Ovary (tissue), 3 donors: Measurements from ENCODE around the gene WWOX.

ENCODE experiments used
- EP300 ChIP-seq: sonication (generic); formaldehyde crosslinking; IDR thresholded peaks from one replicate; pipeline ENCODE4 v1.6.1; 2017; ENCODE audit warnings: antibody characterized with exemption
- POLR2A ChIP-seq: fragments of 450-650 bp; IDR thresholded peaks from one replicate; pipeline ENCODE4 v1.6.1; 2017; ENCODE audit warnings: antibody characterized with exemption, mild to moderate bottlenecking, moderate library complexity
- TF ChIP-seq, protein P1 (sequence below), 3 donors: fragments of 450-650 bp in 2 of 3; fragments of 200-600 bp in 1 of 3; IDR thresholded peaks; one replicate each; pipeline versions ENCODE4 v1.5.1 to v1.8.0; 2016 to 2022; ENCODE audit warnings: antibody characterized with exemption in 3 of 3, mild to moderate bottlenecking in 1 of 3
- donor health status: DM: no; HTN: no; CAD: no.

DNA sequence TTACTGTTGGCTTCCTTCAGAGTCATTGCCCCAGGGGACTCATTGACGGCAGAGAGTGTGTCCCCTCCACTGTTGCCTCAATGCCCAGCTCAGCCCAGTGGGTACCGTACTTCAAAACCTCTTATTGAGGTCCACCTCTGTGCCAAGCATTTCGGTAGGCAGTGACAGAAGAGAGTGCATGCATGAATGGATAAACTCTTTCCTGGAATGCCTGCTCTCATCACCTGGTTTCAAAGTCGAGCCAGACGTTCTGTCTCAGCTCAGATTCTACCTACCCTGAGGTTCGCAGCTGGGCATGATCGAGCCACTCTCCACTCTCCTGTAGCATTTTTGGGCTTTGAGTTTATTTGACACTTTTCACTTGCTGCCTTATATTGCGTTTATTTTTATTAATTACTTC is 854.1 kb downstream of the WWOX start:
- TF ChIP-seq, protein P1, sequence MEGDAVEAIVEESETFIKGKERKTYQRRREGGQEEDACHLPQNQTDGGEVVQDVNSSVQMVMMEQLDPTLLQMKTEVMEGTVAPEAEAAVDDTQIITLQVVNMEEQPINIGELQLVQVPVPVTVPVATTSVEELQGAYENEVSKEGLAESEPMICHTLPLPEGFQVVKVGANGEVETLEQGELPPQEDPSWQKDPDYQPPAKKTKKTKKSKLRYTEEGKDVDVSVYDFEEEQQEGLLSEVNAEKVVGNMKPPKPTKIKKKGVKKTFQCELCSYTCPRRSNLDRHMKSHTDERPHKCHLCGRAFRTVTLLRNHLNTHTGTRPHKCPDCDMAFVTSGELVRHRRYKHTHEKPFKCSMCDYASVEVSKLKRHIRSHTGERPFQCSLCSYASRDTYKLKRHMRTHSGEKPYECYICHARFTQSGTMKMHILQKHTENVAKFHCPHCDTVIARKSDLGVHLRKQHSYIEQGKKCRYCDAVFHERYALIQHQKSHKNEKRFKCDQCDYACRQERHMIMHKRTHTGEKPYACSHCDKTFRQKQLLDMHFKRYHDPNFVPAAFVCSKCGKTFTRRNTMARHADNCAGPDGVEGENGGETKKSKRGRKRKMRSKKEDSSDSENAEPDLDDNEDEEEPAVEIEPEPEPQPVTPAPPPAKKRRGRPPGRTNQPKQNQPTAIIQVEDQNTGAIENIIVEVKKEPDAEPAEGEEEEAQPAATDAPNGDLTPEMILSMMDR (IDR thresholded peaks at IDR 0.05), result no peak
- TF ChIP-seq EP300 (no peak), POLR2A (no peak)
